MM.1S (cell line): ENCODE results near the gene CDPF1.

Source experiments
- DNase-seq: peaks from one replicate; pipeline ENCODE4 v3.0.0-alpha.2; 2015
- H2AFZ ChIP-seq: fragments of 300-600 bp; sonication (generic); 2 replicates; pipeline ENCODE4 v1.6.0; 2016; ENCODE audit warnings: antibody characterized with exemption, low read length
- H3F3A ChIP-seq: fragments of 300-600 bp; sonication (generic); 2 replicates; pipeline ENCODE4 v1.6.1; 2016; ENCODE audit warnings: mild to moderate bottlenecking, antibody characterized with exemption, low read length, moderate library complexity, mixed read lengths; ENCODE audit not compliant: insufficient read depth
- H3K27ac ChIP-seq: fragments of 300-600 bp; sonication (generic); 2 replicates; pipeline ENCODE4 v1.5.1; 2016; ENCODE audit warnings: mild to moderate bottlenecking, low read length
- H3K27me3 ChIP-seq: fragments of 300-600 bp; sonication (generic); replicated peaks from 2 replicates; pipeline ENCODE4 v1.6.0; 2016; ENCODE audit warnings: low read length; ENCODE audit not compliant: insufficient read depth
- H3K36me3 ChIP-seq: fragments of 300-600 bp; sonication (generic); replicated peaks from 2 replicates; pipeline ENCODE4 v1.6.1; 2016; ENCODE audit warnings: mild to moderate bottlenecking, low read length, mixed read lengths; ENCODE audit not compliant: insufficient read depth
- H3K4me1 ChIP-seq: fragments of 300-600 bp; sonication (generic); 2 replicates; pipeline ENCODE4 v1.6.1; 2016; ENCODE audit warnings: low read length, mixed read lengths
- H3K4me2 ChIP-seq: fragments of 300-600 bp; sonication (generic); 2 replicates; pipeline ENCODE4 v1.6.0; 2016; ENCODE audit warnings: low read depth, low read length
- H3K4me3 ChIP-seq: fragments of 300-600 bp; sonication (generic); 2 replicates; pipeline ENCODE4 v1.5.1; 2016; ENCODE audit warnings: low read length, mixed read lengths
- H3K79me2 ChIP-seq: fragments of 300-600 bp; sonication (generic); 2 replicates; pipeline ENCODE4 v1.6.1; 2016; ENCODE audit warnings: mixed run types, low read length, mixed read lengths
- H3K9ac ChIP-seq: fragments of 300-600 bp; sonication (generic); 2 replicates; pipeline ENCODE4 v1.6.1; 2016; ENCODE audit warnings: low read length, mixed read lengths
- H3K9me2 ChIP-seq: fragments of 300-600 bp; sonication (generic); replicated peaks from 2 replicates; pipeline ENCODE4 v1.6.1; 2016; ENCODE audit warnings: mild to moderate bottlenecking, low read length, mixed read lengths; ENCODE audit not compliant: insufficient read depth
- H3K9me3 ChIP-seq: fragments of 300-600 bp; sonication (generic); replicated peaks from 2 replicates; pipeline ENCODE4 v1.6.1; 2016; ENCODE audit warnings: mild to moderate bottlenecking, low read length, mixed read lengths; ENCODE audit not compliant: insufficient read depth
- H4K20me1 ChIP-seq: fragments of 300-600 bp; sonication (generic); 2 replicates; pipeline ENCODE4 v1.6.1; 2016; ENCODE audit warnings: mild to moderate bottlenecking, low read length, moderate library complexity, mixed read lengths; ENCODE audit not compliant: insufficient read depth
- CTCF ChIP-seq: fragments of 300-600 bp; sonication (generic); IDR thresholded peaks from 2 replicates; pipeline ENCODE4 v1.5.1; 2016; ENCODE audit warnings: antibody characterized with exemption, low read length, mixed read lengths
- EZH2 ChIP-seq: fragments of 300-600 bp; sonication (generic); optimal IDR thresholded peaks from 2 replicates; pipeline ENCODE3; 2017; ENCODE audit warnings: low read depth, mild to moderate bottlenecking, antibody characterized with exemption, low read length, mixed read lengths
- EZH2phosphoT487 ChIP-seq: fragments of 300-600 bp; sonication (generic); IDR thresholded peaks from 2 replicates; pipeline ENCODE4 v1.6.1; 2018; ENCODE audit warnings: antibody characterized with exemption, low read length

Gene CDPF1

DNA sequence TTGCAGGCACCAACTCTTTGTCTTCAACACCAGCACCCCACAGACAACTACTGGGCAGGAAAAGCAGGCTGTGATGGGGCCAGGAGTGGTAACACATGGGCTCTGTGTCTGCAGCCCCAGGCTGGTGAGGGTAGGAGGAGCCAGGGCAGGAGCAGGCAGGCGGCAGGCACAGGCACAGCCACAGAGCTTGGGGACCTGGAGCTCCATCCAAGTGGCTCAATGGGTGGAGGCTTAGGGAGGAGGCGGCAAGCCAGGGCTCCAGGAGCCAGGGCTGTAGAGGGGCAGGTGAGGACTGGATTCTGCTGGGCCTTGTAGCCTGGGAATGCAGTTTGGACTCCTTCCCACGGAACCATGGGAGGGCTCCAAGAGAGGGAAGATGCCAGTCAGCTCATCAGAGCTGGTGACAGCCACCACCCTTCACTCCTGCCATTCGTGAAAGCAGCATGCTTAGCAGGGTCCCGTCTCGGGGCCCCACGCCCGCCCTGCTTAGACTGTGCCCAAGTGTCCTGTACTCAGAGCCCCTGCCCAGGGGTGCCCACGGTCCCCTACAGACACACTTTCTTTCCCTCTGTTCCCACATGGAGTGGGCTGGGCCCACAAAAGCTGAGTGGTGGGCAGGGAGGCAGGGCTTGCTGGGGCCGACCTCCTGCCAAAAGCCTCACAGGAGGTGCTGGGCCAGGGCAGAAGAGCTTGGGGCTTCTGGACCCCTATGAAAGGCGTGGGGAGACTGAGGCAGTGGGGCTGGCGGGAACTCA lies 30.1 kb upstream of the CDPF1 start:
- TF ChIP-seq EZH2phosphoT487: no peak

DNA sequence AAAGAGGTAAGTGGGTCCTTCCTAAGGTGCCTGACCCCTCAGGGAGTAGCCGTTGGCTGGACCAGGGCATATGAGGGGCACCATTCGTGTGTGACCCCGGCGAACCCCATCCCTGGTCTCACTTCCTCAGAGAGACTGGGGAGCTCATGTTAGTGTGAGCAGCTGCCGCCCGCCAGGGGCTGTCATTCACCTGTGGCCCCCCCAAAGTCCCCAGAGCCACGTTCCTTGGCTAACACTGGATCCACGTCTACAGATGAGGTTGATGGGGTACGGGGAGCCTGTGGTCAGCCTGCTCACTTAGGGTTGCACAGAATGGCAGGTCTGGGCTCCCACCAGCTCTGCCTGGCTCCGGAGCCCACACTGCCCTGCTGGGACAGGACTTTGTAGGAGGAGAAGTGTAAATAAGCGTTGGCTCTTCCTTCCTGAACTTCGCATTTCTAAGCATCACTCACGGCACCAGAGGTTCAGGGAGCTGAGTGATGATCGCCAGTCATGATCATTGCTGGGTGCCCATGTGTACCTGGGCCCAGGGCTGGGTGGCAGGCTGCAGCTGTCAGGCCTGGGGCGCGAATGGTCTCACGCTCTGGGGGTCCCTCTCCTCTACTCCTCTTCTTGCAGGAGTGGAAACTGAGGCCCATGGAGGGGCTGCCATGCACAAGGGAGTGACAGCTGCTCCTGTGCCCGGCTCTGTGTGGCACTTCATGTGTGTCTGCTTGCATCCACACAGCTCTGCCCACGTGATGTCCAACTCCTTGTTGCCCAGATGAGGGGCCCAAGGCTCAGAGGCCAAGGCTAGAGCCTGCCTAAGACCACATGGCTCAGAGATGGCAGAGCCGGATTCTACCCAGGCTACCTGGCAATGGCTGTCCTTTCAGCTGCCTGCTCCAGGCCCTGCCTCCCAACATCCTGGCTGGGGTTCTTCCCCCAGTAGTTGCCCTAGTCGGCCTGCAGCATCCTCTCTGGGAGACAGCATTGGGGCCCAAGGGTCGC lies 28.9 kb upstream of the CDPF1 start:
- H3K9me3 ChIP-seq: no peaks in the 10 kb centered on the region
- no peak overlapping the region for H3K27ac ChIP-seq
- H3K9ac ChIP-seq: no peak overlapping the region
- no peaks in the 10 kb centered on the region for H3K4me1 ChIP-seq
- H3K36me3 ChIP-seq: no peaks in the 10 kb centered on the region; the same call in 1 of the 2 replicates
- no peaks in the 10 kb centered on the region for H3K9me2 ChIP-seq
- H3K79me2 ChIP-seq: no peaks in the 10 kb centered on the region
- no peaks in the 10 kb centered on the region for H3F3A ChIP-seq
- no peak overlapping the region for H2AFZ ChIP-seq
- H3K4me3 ChIP-seq: no peak overlapping the region
- TF ChIP-seq EZH2: no peak
- no peak for TF ChIP-seq CTCF
- no peak for TF ChIP-seq EZH2phosphoT487
- H4K20me1 ChIP-seq: no peaks in the 10 kb centered on the region
- H3K27me3 ChIP-seq: no peaks in the 10 kb centered on the region
- no peak for DNase-seq
- no peak overlapping the region for H3K4me2 ChIP-seq

More for the DNA sequence above, 30.1 kb upstream of the CDPF1 start:
- no peaks in the 10 kb centered on the region; the same call in 1 of the 2 replicates for H3K36me3 ChIP-seq
- no peak overlapping the region for H3K27ac ChIP-seq
- no peak for DNase-seq
- H4K20me1 ChIP-seq: no peaks in the 10 kb centered on the region
- no peaks in the 10 kb centered on the region for H3F3A ChIP-seq
- H3K9me2 ChIP-seq: no peaks in the 10 kb centered on the region
- H3K27me3 ChIP-seq: no peaks in the 10 kb centered on the region
- H2AFZ ChIP-seq: no peak overlapping the region
- H3K9ac ChIP-seq: no peak overlapping the region
- H3K79me2 ChIP-seq: no peaks in the 10 kb centered on the region
- H3K9me3 ChIP-seq: no peaks in the 10 kb centered on the region
- no peak overlapping the region for H3K4me2 ChIP-seq
- no peak overlapping the region for H3K4me3 ChIP-seq
- no peaks in the 10 kb centered on the region for H3K4me1 ChIP-seq

DNA sequence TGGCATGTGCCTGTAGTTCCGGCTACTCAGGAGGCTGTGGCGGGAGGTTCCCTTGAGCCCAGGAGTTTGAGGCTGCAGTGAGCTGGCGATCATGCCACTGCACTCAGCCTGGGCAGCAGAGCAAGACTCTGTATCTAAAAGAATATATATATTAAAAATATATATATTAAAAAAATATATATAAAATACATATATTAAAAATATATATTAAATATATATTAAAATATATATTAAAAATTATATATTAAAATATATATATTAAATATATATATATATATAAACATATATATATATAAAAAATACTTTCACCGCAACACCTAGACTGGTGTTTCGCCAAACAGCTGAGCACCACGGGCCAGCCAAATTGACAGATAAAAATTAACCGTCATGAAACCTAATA lies 26.5 kb upstream of the CDPF1 start:
- no peaks in the 10 kb centered on the region for H4K20me1 ChIP-seq
- no peaks in the 10 kb centered on the region for H3K4me1 ChIP-seq
- no peak overlapping the region for H3K9ac ChIP-seq
- H3K9me2 ChIP-seq: no peaks in the 10 kb centered on the region
- no peak overlapping the region for H3K4me2 ChIP-seq
- no peak overlapping the region for H2AFZ ChIP-seq
- no peak overlapping the region for H3K4me3 ChIP-seq
- H3K36me3 ChIP-seq: no peaks in the 10 kb centered on the region
- H3K9me3 ChIP-seq: no peaks in the 10 kb centered on the region
- no peaks in the 10 kb centered on the region for H3K27me3 ChIP-seq
- no peak overlapping the region for H3K27ac ChIP-seq
- no peaks in the 10 kb centered on the region for H3K79me2 ChIP-seq
- DNase-seq: no peak
- TF ChIP-seq EZH2phosphoT487 (no peak), EZH2 (no peak), CTCF (no peak)
- H3F3A ChIP-seq: no peaks in the 10 kb centered on the region
